CD4-positive, CD25-positive, alpha-beta regulatory T cell (primary cell): ENCODE data around the gene LHX4. TPM values are rescaled to one million over a fixed set of nuclear protein-coding genes. Genes with fewer than 3 reads are reported as not detected.
A peak's percentile ranks its signal among the peaks of the same experiment; 100 is the strongest.

ENCODE experiments used
- ATAC-seq, 2 donors: fragments of 150-1000 bp; cut with Tn5 transposase; one replicate each; pipeline ENCODE4 v1.10.0; 2021; ENCODE audit warnings: low read depth in 2 of 2, moderate number of reproducible peaks in 2 of 2, moderate library complexity in 1 of 2
- DNase-seq, 3 donors: peaks; one replicate each; pipeline versions ENCODE4 v3.0.0 to v3.0.0-alpha.2; 2012 to 2022; ENCODE audit warnings: mixed read lengths in 1 of 3
- H3K27ac ChIP-seq: one replicate; pipeline ENCODE4 v1.7.0; 2013; ENCODE audit warnings: mild to moderate bottlenecking, low read length; ENCODE audit not compliant: insufficient read depth, poor library complexity, severe bottlenecking
- H3K27me3 ChIP-seq: one replicate; pipeline ENCODE4 v1.7.0; 2013; ENCODE audit warnings: low read length; ENCODE audit not compliant: control insufficient read depth, insufficient read depth
- H3K36me3 ChIP-seq: one replicate; pipeline ENCODE4 v1.7.0; 2013; ENCODE audit warnings: mild to moderate bottlenecking, low read length, moderate library complexity; ENCODE audit not compliant: control insufficient read depth, insufficient read depth
- H3K4me1 ChIP-seq: 2 replicates; pipeline ENCODE4 v1.7.0; 2013; ENCODE audit warnings: mild to moderate bottlenecking, low read length; ENCODE audit not compliant: insufficient read depth, control insufficient read depth, poor library complexity, severe bottlenecking
- H3K4me3 ChIP-seq: one replicate; pipeline ENCODE4 v1.7.0; 2013; ENCODE audit warnings: low read depth, mild to moderate bottlenecking, low read length, moderate library complexity
- H3K9me3 ChIP-seq, 2 experiments: 1 replicate in 1 of 2; 2 replicates in 1 of 2; pipeline ENCODE4 v1.7.0; 2013; ENCODE audit warnings: low read length in 2 of 2, mild to moderate bottlenecking in 1 of 2, moderate library complexity in 1 of 2; ENCODE audit not compliant: control insufficient read depth in 2 of 2
- H3K27ac Mint-ChIP-seq, 3 donors: one replicate each; pipeline ENCODE4 v1.8.0; 2020 to 2022; ENCODE audit warnings: mild to moderate bottlenecking in 3 of 3, mixed read lengths in 3 of 3, moderate library complexity in 2 of 3
- H3K27me3 Mint-ChIP-seq: one replicate; pipeline ENCODE4 v1.8.0; 2022; ENCODE audit warnings: mild to moderate bottlenecking, mixed read lengths
- H3K36me3 Mint-ChIP-seq: one replicate; pipeline ENCODE4 v1.8.0; 2020; ENCODE audit warnings: mixed read lengths
- H3K4me1 Mint-ChIP-seq, 4 donors: one replicate each; pipeline ENCODE4 v1.8.0; 2020 to 2022; ENCODE audit warnings: mixed read lengths in 4 of 4, mild to moderate bottlenecking in 1 of 4
- H3K4me3 Mint-ChIP-seq, 4 donors: one replicate each; pipeline ENCODE4 v1.8.0; 2020 to 2022; ENCODE audit warnings: mild to moderate bottlenecking in 4 of 4, mixed read lengths in 4 of 4, moderate library complexity in 3 of 4
- H3K9me3 Mint-ChIP-seq, 7 donors: one replicate each; pipeline ENCODE4 v1.8.0; 2020 to 2022; ENCODE audit warnings: mixed read lengths in 7 of 7, mild to moderate bottlenecking in 3 of 7, moderate library complexity in 2 of 7
- polyA plus RNA-seq, 4 donors: library from polyadenylated mRNA; unstranded; fragments of 300-500 nt; fragmentation: Illumina TruSeq; gene quantifications; one replicate each; pipeline ENCODE4 v1.2.3, GENCODE V29; 2021
- total RNA-seq: library from RNA; stranded (reverse); gene quantifications from one replicate; pipeline ENCODE4 v1.2.3, GENCODE V29; 2022

LHX4 gene
- total and polyA plus RNA-seq, 5 donors from 2014 or later: 0.17 to 0.32 (median 0.28) TPM; not detected in 1

GRCh38 chr1:180295999-180296398, 65.9 kb downstream of the LHX4 start:
- peaks cover 0 to 7% (median 0%) of the 10 kb centered on the region in 7 donors for H3K9me3 Mint-ChIP-seq
- ATAC-seq (no peak), DNase-seq (peak in 1 of 3 donors; percentile 22)
- no peak overlapping the region for H3K27ac Mint-ChIP-seq
- H3K36me3 Mint-ChIP-seq: peaks cover 15% of the 10 kb centered on the region
- H3K4me3 ChIP-seq: no peak overlapping the region
- no peaks in the 10 kb centered on the region for H3K9me3 ChIP-seq
- no peak overlapping the region for H3K4me3 Mint-ChIP-seq
- no peak overlapping the region for H3K27ac ChIP-seq
- H3K27me3 Mint-ChIP-seq: no peaks in the 10 kb centered on the region
- no peaks in the 10 kb centered on the region for H3K4me1 ChIP-seq
- no peaks in the 10 kb centered on the region for H3K36me3 ChIP-seq
- peaks cover 10 to 24% (median 12%) of the 10 kb centered on the region in 4 donors for H3K4me1 Mint-ChIP-seq
- H3K27me3 ChIP-seq: no peaks in the 10 kb centered on the region

GRCh38 chr1:180299479-180300221, 69.6 kb downstream of the LHX4 start:
- peaks cover 0 to 28% (median 11%) of the 10 kb centered on the region in 4 donors for H3K4me1 Mint-ChIP-seq
- H3K4me1 ChIP-seq: no peaks in the 10 kb centered on the region
- no peak overlapping the region for H3K27ac Mint-ChIP-seq
- peaks cover 6% of the 10 kb centered on the region for H3K36me3 Mint-ChIP-seq
- no peaks in the 10 kb centered on the region for H3K27me3 ChIP-seq
- DNase-seq (no peak), ATAC-seq (no peak)
- H3K4me3 ChIP-seq: no peak overlapping the region
- no peak overlapping the region for H3K27ac ChIP-seq
- no peaks in the 10 kb centered on the region for H3K27me3 Mint-ChIP-seq
- H3K4me3 Mint-ChIP-seq: no peak overlapping the region
- no peaks in the 10 kb centered on the region for H3K36me3 ChIP-seq
- H3K9me3 Mint-ChIP-seq: peaks cover 0 to 3% (median 0%) of the 10 kb centered on the region in 7 donors
- H3K9me3 ChIP-seq: no peaks in the 10 kb centered on the region

GRCh38 chr1:180301135-180301742, 71.2 kb downstream of the LHX4 start:
- Mint-ChIP-seq H3K36me3 (peaks cover 4% of the 10 kb centered on the region), H3K27me3 (no peaks in the 10 kb centered on the region), H3K4me3 (no peak overlapping the region), H3K27ac (no peak overlapping the region), H3K4me1 (peaks cover 0 to 21% (median 8%) of the 10 kb centered on the region in 4 donors), H3K9me3 (peaks cover 0 to 2% (median under 1%) of the 10 kb centered on the region in 7 donors)
- H3K36me3 ChIP-seq: no peaks in the 10 kb centered on the region
- no peaks in the 10 kb centered on the region for H3K9me3 ChIP-seq
- H3K4me3 ChIP-seq: no peak overlapping the region
- H3K4me1 ChIP-seq: no peaks in the 10 kb centered on the region
- ATAC-seq (no peak), DNase-seq (no peak)
- no peak overlapping the region for H3K27ac ChIP-seq
- no peaks in the 10 kb centered on the region for H3K27me3 ChIP-seq

- H3K36me3 Mint-ChIP-seq: peaks cover 40% of the 10 kb centered on the region
- no peaks in the 10 kb centered on the region for H3K27me3 Mint-ChIP-seq
- H3K27me3 ChIP-seq: no peaks in the 10 kb centered on the region
- peak overlapping the region in 1 of 3 donors; percentile 16 for H3K27ac Mint-ChIP-seq
- ATAC-seq (no peak), DNase-seq (no peak)
- no peaks in the 10 kb centered on the region for H3K4me1 ChIP-seq
- H3K4me1 Mint-ChIP-seq: peaks cover 0 to 5% (median 3%) of the 10 kb centered on the region in 4 donors
- H3K4me3 Mint-ChIP-seq: no peak overlapping the region
- H3K36me3 ChIP-seq: peaks cover 13% of the 10 kb centered on the region
- no peak overlapping the region for H3K27ac ChIP-seq
- H3K4me3 ChIP-seq: no peak overlapping the region
- H3K9me3 Mint-ChIP-seq: peaks cover 0 to 18% (median 6%) of the 10 kb centered on the region in 7 donors
- no peaks in the 10 kb centered on the region for H3K9me3 ChIP-seq
Observed at GRCh38 chr1:180309338-180309737, 79.3 kb downstream of the LHX4 start.

GRCh38 chr1:180310095-180310494, 80.0 kb downstream of the LHX4 start:
- peaks cover 0 to 18% (median 6%) of the 10 kb centered on the region in 7 donors for H3K9me3 Mint-ChIP-seq
- no peaks in the 10 kb centered on the region for H3K4me1 ChIP-seq
- peaks cover 39% of the 10 kb centered on the region for H3K36me3 Mint-ChIP-seq
- H3K36me3 ChIP-seq: peaks cover 13% of the 10 kb centered on the region
- H3K27me3 Mint-ChIP-seq: no peaks in the 10 kb centered on the region
- ATAC-seq (no peak), DNase-seq (no peak)
- no peaks in the 10 kb centered on the region for H3K27me3 ChIP-seq
- no peak overlapping the region for H3K27ac Mint-ChIP-seq
- peaks cover 0 to 5% (median 3%) of the 10 kb centered on the region in 4 donors for H3K4me1 Mint-ChIP-seq
- no peak overlapping the region for H3K4me3 Mint-ChIP-seq
- no peak overlapping the region for H3K4me3 ChIP-seq
- no peak overlapping the region for H3K27ac ChIP-seq
- H3K9me3 ChIP-seq: no peaks in the 10 kb centered on the region

- Histone ChIP-seq H3K27me3 (no peaks in the 10 kb centered on the region), H3K4me3 (no peak overlapping the region), H3K27ac (no peak overlapping the region), H3K4me1 (no peaks in the 10 kb centered on the region), H3K36me3 (peaks cover 13% of the 10 kb centered on the region), H3K9me3 (no peaks in the 10 kb centered on the region)
- ATAC-seq: no peak
- Mint-ChIP-seq H3K4me1 (peaks cover 0 to 5% (median 3%) of the 10 kb centered on the region in 4 donors), H3K4me3 (no peak overlapping the region), H3K36me3 (peaks cover 37% of the 10 kb centered on the region), H3K27me3 (no peaks in the 10 kb centered on the region), H3K9me3 (peaks cover 0 to 18% (median 6%) of the 10 kb centered on the region in 7 donors), H3K27ac (no peak overlapping the region)
- DNase-seq: no peak
Observed at GRCh38 chr1:180311011-180311730, 81.1 kb downstream of the LHX4 start.

GRCh38 chr1:180312926-180313325, 82.9 kb downstream of the LHX4 start:
- Mint-ChIP-seq H3K27ac (no peak overlapping the region), H3K36me3 (peaks cover 24% of the 10 kb centered on the region)

More at GRCh38 chr1:180312926-180313325, 82.9 kb downstream of the LHX4 start:
- peaks cover 4 to 7% (median 6%) of the 10 kb centered on the region in 4 donors for H3K4me1 Mint-ChIP-seq
- peaks cover 13% of the 10 kb centered on the region for H3K36me3 ChIP-seq
- no peak for ATAC-seq
- no peak for DNase-seq
- H3K27ac ChIP-seq: no peak overlapping the region
- no peaks in the 10 kb centered on the region for H3K4me1 ChIP-seq
- no peak overlapping the region for H3K4me3 Mint-ChIP-seq
- H3K27me3 ChIP-seq: no peaks in the 10 kb centered on the region
- no peak overlapping the region for H3K4me3 ChIP-seq
- H3K27me3 Mint-ChIP-seq: no peaks in the 10 kb centered on the region
- no peaks in the 10 kb centered on the region for H3K9me3 ChIP-seq
- H3K9me3 Mint-ChIP-seq: peaks cover 0 to 7% (median 1%) of the 10 kb centered on the region in 7 donors
